NOMO-1 treated with dmso at 0.1 percent for 144 hours (cell line): ENCODE data around the gene NAGK.
"Not testable (repeated sequence)": the region's sequence is repeated elsewhere in the genome, so short reads cannot be mapped to it uniquely, and the experiment has no call there.

Experiments used
- DNase-seq: peaks from one replicate; lab custom pipeline; 2025; ENCODE audit not compliant: unreplicated experiment; lab: John Stamatoyannopoulos, UW

NAGK gene

GRCh38 chr2:71103809-71104208 lies 35.4 kb downstream of the NAGK start:
- no peak for DNase-seq

- DNase-seq, result not testable (repeated sequence)
Measured at GRCh38 chr2:71106463-71106862, 38.0 kb downstream of the NAGK start.

- DNase-seq, result no peak
Measured at GRCh38 chr2:71108091-71108490, 39.6 kb downstream of the NAGK start.

GRCh38 chr2:71113843-71114242 lies 45.4 kb downstream of the NAGK start:
- DNase-seq, result no peak

- no peak for DNase-seq
Measured at GRCh38 chr2:71117063-71117462, 48.6 kb downstream of the NAGK start.

- DNase-seq, result no peak
Measured at GRCh38 chr2:71120195-71120594, 51.7 kb downstream of the NAGK start.

GRCh38 chr2:71121479-71121878 lies 53.0 kb downstream of the NAGK start:
- DNase-seq, result no peak

- no peak for DNase-seq
Measured at GRCh38 chr2:71122387-71123298, 54.2 kb downstream of the NAGK start.

GRCh38 chr2:71125506-71126294 lies 57.3 kb downstream of the NAGK start:
- no peak for DNase-seq

GRCh38 chr2:71126957-71127356 lies 58.5 kb downstream of the NAGK start:
- DNase-seq, result no peak
